Measurements from ENCODE around the gene PMAIP1. TPM values are rescaled to one million over a fixed set of nuclear protein-coding genes. Genes with fewer than 3 reads are reported as not detected.

The PMAIP1 gene
- total RNA-seq, 1 experiment from 2014 or later = 28.0 TPM

GRCh38 chr18:59900222-59901128 lies 679 bp downstream of the PMAIP1 start:
- DNase-seq (ENCODE audit: unreplicated experiment) = peak; percentile 84

GRCh38 chr18:59902131-59902992 lies 2.6 kb downstream of the PMAIP1 start:
- no peaks in the 10 kb centered on the region for H3K9me3 Mint-ChIP-seq (ENCODE audit: unreplicated experiment)
- POLR2A ChIA-PET = interaction anchor here (0.5 to 5.7 kb wide), 10 partner anchors 9 to 83 kb away, joined by 3 to 69 read pairs (median 12); no protein-coding TSS in a partner anchor
- BruUV-seq (replicated peaks) = no TSS peak
- H3K4me1 Mint-ChIP-seq (ENCODE audit: insufficient read depth, unreplicated experiment) = peaks cover 23% of the 10 kb centered on the region
- no peaks in the 10 kb centered on the region for H3K27me3 Mint-ChIP-seq (ENCODE audit: insufficient read depth, unreplicated experiment)
- intact Hi-C loops (cut with micrococcal nuclease) = loop anchor here (5.0 kb wide), 2 partner anchors 50 to 85 kb away; no protein-coding TSS in a partner anchor
- H3K36me3 Mint-ChIP-seq (ENCODE audit: insufficient read depth, unreplicated experiment) = peaks cover 10% of the 10 kb centered on the region
- CTCF ChIA-PET = interaction anchor here (0.6 to 3.3 kb wide), 4 partner anchors 34 to 118 kb away, joined by 3 to 21 read pairs (median 4); no protein-coding TSS in a partner anchor
- TF ChIP-seq CTCF (IDR thresholded peaks at IDR 0.05; ENCODE audit: unreplicated experiment) = no peak
- H3K4me3 Mint-ChIP-seq (ENCODE audit: unreplicated experiment) = peak overlapping the region; percentile 96
- no peak for DNase-seq (ENCODE audit: unreplicated experiment)
- peak overlapping the region; percentile 99 for H3K27ac Mint-ChIP-seq (ENCODE audit: low read depth, unreplicated experiment)

More at GRCh38 chr18:59900222-59901128, 679 bp downstream of the PMAIP1 start:
- intact Hi-C loops (cut with micrococcal nuclease) = loop anchor here (5.0 kb wide), 2 partner anchors 52 to 87 kb away; no protein-coding TSS in a partner anchor
- ChIA-PET CTCF (interaction anchor here (0.5 to 3.3 kb wide), 10 partner anchors 13 to 1603 kb away, joined by 3 to 21 read pairs (median 3); no protein-coding TSS in a partner anchor), POLR2A (interaction anchor here (0.5 to 5.7 kb wide), 41 partner anchors 8 to 1996 kb away, joined by 3 to 69 read pairs (median 5); partner anchors contain the start of gene CCBE1)
- Mint-ChIP-seq H3K4me1 (ENCODE audit: insufficient read depth, unreplicated experiment) (peaks cover 23% of the 10 kb centered on the region), H3K36me3 (ENCODE audit: insufficient read depth, unreplicated experiment) (peaks cover 10% of the 10 kb centered on the region), H3K4me3 (ENCODE audit: unreplicated experiment) (peak overlapping the region; percentile 96), H3K27ac (ENCODE audit: low read depth, unreplicated experiment) (peak overlapping the region; percentile 99), H3K27me3 (ENCODE audit: insufficient read depth, unreplicated experiment) (no peaks in the 10 kb centered on the region), H3K9me3 (ENCODE audit: unreplicated experiment) (no peaks in the 10 kb centered on the region)
- BruUV-seq (replicated peaks) = TSS peak; percentile 20
- no peak for TF ChIP-seq CTCF (IDR thresholded peaks at IDR 0.05; ENCODE audit: unreplicated experiment)

- no peak for TF ChIP-seq CTCF (IDR thresholded peaks at IDR 0.05; ENCODE audit: unreplicated experiment)
- H3K27ac Mint-ChIP-seq (ENCODE audit: low read depth, unreplicated experiment) = peak overlapping the region; percentile 99
- no peaks in the 10 kb centered on the region for H3K9me3 Mint-ChIP-seq (ENCODE audit: unreplicated experiment)
- H3K4me1 Mint-ChIP-seq (ENCODE audit: insufficient read depth, unreplicated experiment) = peaks cover 23% of the 10 kb centered on the region
- POLR2A ChIA-PET = interaction anchor here (0.5 to 4.3 kb wide), 5 partner anchors 15 to 57 kb away, joined by 3 to 34 read pairs (median 4); no protein-coding TSS in a partner anchor
- intact Hi-C loops (cut with micrococcal nuclease) = loop anchor here (5.0 kb wide), 2 partner anchors 49 to 84 kb away; no protein-coding TSS in a partner anchor
- H3K27me3 Mint-ChIP-seq (ENCODE audit: insufficient read depth, unreplicated experiment) = no peaks in the 10 kb centered on the region
- CTCF ChIA-PET = interaction anchor here (0.6 kb wide), 1 partner anchor 117 kb away, joined by 3 read pairs; no protein-coding TSS in a partner anchor
- BruUV-seq (replicated peaks) = no TSS peak
- H3K4me3 Mint-ChIP-seq (ENCODE audit: unreplicated experiment) = no peak overlapping the region
- DNase-seq (ENCODE audit: unreplicated experiment) = no peak
- peaks cover 10% of the 10 kb centered on the region for H3K36me3 Mint-ChIP-seq (ENCODE audit: insufficient read depth, unreplicated experiment)
Observed at GRCh38 chr18:59902993-59903610, 3.3 kb downstream of the PMAIP1 start.

Data from MCF 10A (cell line).